HCT116 (cell line): ENCODE measurements around the gene GTF3C2.
A peak's percentile ranks its signal among the peaks of the same experiment; 100 is the strongest.

Experiments
- EZH2 ChIP-seq: fragments of 200-600 bp; sonication (generic); IDR thresholded peaks from 2 replicates; pipeline ENCODE4 v1.6.1; 2017; ENCODE audit warnings: antibody characterized with exemption, mixed run types
- EZH2phosphoT487 ChIP-seq: fragments of 200-600 bp; IDR thresholded peaks from 2 replicates; pipeline ENCODE4 v1.6.1; 2018; ENCODE audit warnings: antibody characterized with exemption, borderline replicate concordance
- FOSL1 ChIP-seq: IDR thresholded peaks from 2 replicates; pipeline ENCODE4 v1.6.1; 2012; ENCODE audit warnings: low read depth
- JUND ChIP-seq: IDR thresholded peaks from 2 replicates; pipeline ENCODE4 v1.6.1; 2012
- POLR2A ChIP-seq: IDR thresholded peaks from 2 replicates; pipeline ENCODE4 v1.7.0; 2011; ENCODE audit warnings: borderline replicate concordance; ENCODE audit not compliant: insufficient read depth, insufficient read length; ENCODE audit errors: extremely low read depth
- POLR2AphosphoS5 ChIP-seq: IDR thresholded peaks from 2 replicates; pipeline ENCODE4 v1.6.1; 2011; ENCODE audit warnings: mild to moderate bottlenecking, low read depth, low read length, moderate library complexity
- YY1 ChIP-seq: IDR thresholded peaks from 2 replicates; pipeline ENCODE4 v1.6.1; 2011; ENCODE audit warnings: low read length, low read depth, moderate library complexity, mild to moderate bottlenecking; ENCODE audit not compliant: insufficient replicate concordance; ENCODE audit errors: extremely low read depth
- ZFX ChIP-seq: fragments of 450-650 bp; IDR thresholded peaks from 2 replicates; pipeline ENCODE4 v1.6.1; 2017
- ZNF274 ChIP-seq: fragments of 200-500 bp; sonication (Bioruptor generic); IDR thresholded peaks from 2 replicates; pipeline ENCODE4 v1.6.1; 2014; ENCODE audit warnings: mild to moderate bottlenecking, low read depth, low read length, inconsistent platforms
- TF ChIP-seq, protein P1 (sequence below), 3 experiments: fragments of 200-600 bp in 1 of 3; sonication (generic) in 1 of 3; IDR thresholded peaks in 2 of 3; conservative IDR thresholded peaks in 1 of 3; 2 replicates each; pipeline ENCODE4 v1.5.1; 2012 to 2017; ENCODE audit warnings: low read depth in 2 of 3, low read length in 2 of 3, antibody characterized with exemption in 1 of 3, borderline replicate concordance in 1 of 3, control low read depth in 1 of 3, mild to moderate bottlenecking in 1 of 3, mixed read lengths in 1 of 3, mixed run types in 1 of 3, moderate library complexity in 1 of 3; ENCODE audit not compliant: insufficient read depth in 1 of 3
- TF ChIP-seq, protein P2 (sequence below): IDR thresholded peaks from 2 replicates; pipeline ENCODE4 v1.6.1; 2012

DNA sequence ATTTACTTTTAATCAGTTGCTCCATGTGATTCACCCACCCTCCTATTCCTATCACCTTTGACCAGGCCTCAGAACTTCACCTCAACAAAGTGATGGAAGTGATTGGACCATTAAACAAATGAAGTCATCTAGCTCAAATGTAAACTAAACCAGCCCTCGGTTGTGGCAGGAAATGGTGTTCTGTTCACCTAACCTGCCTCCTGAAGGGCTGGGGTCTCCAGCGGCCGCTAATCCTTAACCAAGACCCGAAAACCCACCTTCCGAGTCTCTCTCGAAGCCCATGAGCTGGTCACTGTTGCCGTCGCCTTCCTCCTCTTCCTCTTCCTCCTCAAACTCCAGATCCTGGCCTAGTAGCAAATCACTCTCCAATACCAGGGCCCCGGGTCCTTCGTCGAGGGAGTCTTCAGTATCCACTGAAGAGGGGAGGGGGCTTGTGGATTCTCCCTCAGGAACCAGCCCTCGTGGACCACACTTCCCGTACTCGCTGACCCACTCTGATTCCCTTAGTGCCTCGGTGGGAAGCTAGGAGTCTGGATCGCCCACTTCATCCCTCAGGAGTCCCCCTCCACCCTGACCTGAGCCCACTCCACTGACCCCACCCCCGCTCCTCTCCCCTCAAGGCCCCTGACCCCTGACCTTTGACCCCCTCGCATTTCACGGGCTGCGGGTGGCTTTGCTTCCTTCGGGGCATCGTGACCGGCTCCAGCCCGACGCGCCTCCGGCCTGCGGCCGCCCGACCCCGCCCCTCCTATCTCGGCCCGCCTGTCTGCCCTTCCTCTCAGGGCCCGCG is 23.5 kb upstream of the GTF3C2 start:
- TF ChIP-seq POLR2AphosphoS5 (peak; percentile 56; the same call in 1 of the 2 replicates), ZFX (peak; percentile 59), JUND (no peak), YY1 (no peak), EZH2 (no peak), FOSL1 (no peak), POLR2A (peak; percentile 33), ZNF274 (no peak), EZH2phosphoT487 (no peak)
- TF ChIP-seq, protein P1, sequence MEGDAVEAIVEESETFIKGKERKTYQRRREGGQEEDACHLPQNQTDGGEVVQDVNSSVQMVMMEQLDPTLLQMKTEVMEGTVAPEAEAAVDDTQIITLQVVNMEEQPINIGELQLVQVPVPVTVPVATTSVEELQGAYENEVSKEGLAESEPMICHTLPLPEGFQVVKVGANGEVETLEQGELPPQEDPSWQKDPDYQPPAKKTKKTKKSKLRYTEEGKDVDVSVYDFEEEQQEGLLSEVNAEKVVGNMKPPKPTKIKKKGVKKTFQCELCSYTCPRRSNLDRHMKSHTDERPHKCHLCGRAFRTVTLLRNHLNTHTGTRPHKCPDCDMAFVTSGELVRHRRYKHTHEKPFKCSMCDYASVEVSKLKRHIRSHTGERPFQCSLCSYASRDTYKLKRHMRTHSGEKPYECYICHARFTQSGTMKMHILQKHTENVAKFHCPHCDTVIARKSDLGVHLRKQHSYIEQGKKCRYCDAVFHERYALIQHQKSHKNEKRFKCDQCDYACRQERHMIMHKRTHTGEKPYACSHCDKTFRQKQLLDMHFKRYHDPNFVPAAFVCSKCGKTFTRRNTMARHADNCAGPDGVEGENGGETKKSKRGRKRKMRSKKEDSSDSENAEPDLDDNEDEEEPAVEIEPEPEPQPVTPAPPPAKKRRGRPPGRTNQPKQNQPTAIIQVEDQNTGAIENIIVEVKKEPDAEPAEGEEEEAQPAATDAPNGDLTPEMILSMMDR (IDR thresholded peaks at IDR 0.05 in 2 of 3, conservative IDR thresholded peaks at IDR 0.05 in 1 of 3; ENCODE audit: borderline replicate concordance in 1 of 3, insufficient read depth in 1 of 3, low read depth in 2 of 3, low read length in 2 of 3): no peak
- TF ChIP-seq, protein P2, sequence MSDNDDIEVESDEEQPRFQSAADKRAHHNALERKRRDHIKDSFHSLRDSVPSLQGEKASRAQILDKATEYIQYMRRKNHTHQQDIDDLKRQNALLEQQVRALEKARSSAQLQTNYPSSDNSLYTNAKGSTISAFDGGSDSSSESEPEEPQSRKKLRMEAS: no peak
